ENCODE results near the gene ARL14EP. TPM values are rescaled to one million over a fixed set of nuclear protein-coding genes. Genes with fewer than 3 reads are reported as not detected.

Gene ARL14EP
- total RNA-seq, 1 donor from 2014 or later = 15.7 TPM

DNA sequence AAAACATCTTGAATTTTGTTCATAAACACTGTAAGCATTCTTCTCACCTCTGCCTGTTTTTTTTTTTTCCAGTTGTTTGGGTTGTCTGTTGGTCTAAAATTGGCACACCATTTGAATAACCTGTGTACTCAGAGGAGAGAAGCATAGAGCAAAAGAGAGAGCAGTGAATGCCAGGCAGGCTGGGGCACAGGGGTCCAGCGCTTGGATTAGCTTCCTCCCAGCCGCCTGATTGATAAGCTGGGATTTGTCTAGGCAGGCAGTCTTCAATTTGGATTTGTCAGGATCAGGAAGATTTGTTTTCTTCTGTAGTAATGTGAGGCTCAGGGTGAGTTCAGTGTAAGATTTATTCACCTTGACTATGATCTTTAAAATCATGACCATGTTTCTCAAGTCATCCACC lies 59.0 kb downstream of the ARL14EP start:
- Histone ChIP-seq H3K27me3 (no peaks in the 10 kb centered on the region), H3K4me1 (no peaks in the 10 kb centered on the region), H3K36me3 (no peaks in the 10 kb centered on the region), H3K4me3 (no peak overlapping the region), H3K27ac (no peak overlapping the region), H3K9me3 (no peaks in the 10 kb centered on the region)
- TF ChIP-seq, protein P1, sequence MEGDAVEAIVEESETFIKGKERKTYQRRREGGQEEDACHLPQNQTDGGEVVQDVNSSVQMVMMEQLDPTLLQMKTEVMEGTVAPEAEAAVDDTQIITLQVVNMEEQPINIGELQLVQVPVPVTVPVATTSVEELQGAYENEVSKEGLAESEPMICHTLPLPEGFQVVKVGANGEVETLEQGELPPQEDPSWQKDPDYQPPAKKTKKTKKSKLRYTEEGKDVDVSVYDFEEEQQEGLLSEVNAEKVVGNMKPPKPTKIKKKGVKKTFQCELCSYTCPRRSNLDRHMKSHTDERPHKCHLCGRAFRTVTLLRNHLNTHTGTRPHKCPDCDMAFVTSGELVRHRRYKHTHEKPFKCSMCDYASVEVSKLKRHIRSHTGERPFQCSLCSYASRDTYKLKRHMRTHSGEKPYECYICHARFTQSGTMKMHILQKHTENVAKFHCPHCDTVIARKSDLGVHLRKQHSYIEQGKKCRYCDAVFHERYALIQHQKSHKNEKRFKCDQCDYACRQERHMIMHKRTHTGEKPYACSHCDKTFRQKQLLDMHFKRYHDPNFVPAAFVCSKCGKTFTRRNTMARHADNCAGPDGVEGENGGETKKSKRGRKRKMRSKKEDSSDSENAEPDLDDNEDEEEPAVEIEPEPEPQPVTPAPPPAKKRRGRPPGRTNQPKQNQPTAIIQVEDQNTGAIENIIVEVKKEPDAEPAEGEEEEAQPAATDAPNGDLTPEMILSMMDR (IDR thresholded peaks at IDR 0.05) = no peak
- TF ChIP-seq POLR2A (IDR thresholded peaks at IDR 0.05) (no peak), POLR2AphosphoS5 (IDR thresholded peaks at IDR 0.05; ENCODE audit: insufficient read depth in 1 of 2, low read depth in 1 of 2) (no peak)
- DNase-seq (ENCODE audit: extremely low spot score in 2 of 2) = no peak
- intact Hi-C loops (cut with DNase I) = no loop called here

Other genes with a start within 250 kb of the ARL14EP start
- not detected for gene FSHB, start 92.1 kb upstream of the ARL14EP start, total RNA-seq